NT2/D1 (cell line): ENCODE measurements around the gene TACR2.

Source experiments
- DNase-seq: peaks from one replicate; pipeline ENCODE4 v3.0.0-alpha.2; 2011; ENCODE audit warnings: low read depth, low spot score
- H3K27me3 ChIP-seq: 2 replicates; pipeline ENCODE4 v1.6.0; 2011; ENCODE audit warnings: mild to moderate bottlenecking; ENCODE audit not compliant: insufficient read length, insufficient read depth
- H3K36me3 ChIP-seq: 2 replicates; pipeline ENCODE4 v1.6.1; 2011; ENCODE audit warnings: mild to moderate bottlenecking, low read length, mixed read lengths; ENCODE audit not compliant: insufficient read depth, insufficient read length
- H3K4me1 ChIP-seq: 2 replicates; pipeline ENCODE4 v1.5.1; 2011; ENCODE audit not compliant: insufficient read depth, insufficient read length
- H3K4me3 ChIP-seq: 2 replicates; pipeline ENCODE4 v1.5.1; 2011; ENCODE audit warnings: low read depth; ENCODE audit not compliant: insufficient read length
- H3K9ac ChIP-seq: 2 replicates; pipeline ENCODE4 v1.6.0; 2011; ENCODE audit warnings: low read depth; ENCODE audit not compliant: insufficient read length
- H3K9me3 ChIP-seq: 2 replicates; pipeline ENCODE4 v1.5.1; 2011; ENCODE audit warnings: mild to moderate bottlenecking, low read length; ENCODE audit not compliant: insufficient read depth
- SUZ12 ChIP-seq: IDR thresholded peaks from 2 replicates; pipeline ENCODE4 v1.6.1; 2011; ENCODE audit not compliant: insufficient read length, insufficient read depth; ENCODE audit errors: extremely low read depth
- YY1 ChIP-seq: IDR thresholded peaks from 2 replicates; pipeline ENCODE4 v1.6.1; 2011; ENCODE audit not compliant: insufficient read length, insufficient read depth
- ZNF274 ChIP-seq: IDR thresholded peaks from 2 replicates; pipeline ENCODE4 v1.6.1; 2011; ENCODE audit warnings: mild to moderate bottlenecking, low read depth, low read length

The TACR2 gene

GRCh38 chr10:69425041-69425440 is 8.3 kb upstream of the TACR2 start:
- Histone ChIP-seq H3K27me3 (no peaks in the 10 kb centered on the region), H3K4me1 (peaks cover 2% of the 10 kb centered on the region), H3K9me3 (no peaks in the 10 kb centered on the region), H3K9ac (no peak overlapping the region), H3K4me3 (no peak overlapping the region), H3K36me3 (no peaks in the 10 kb centered on the region)
- TF ChIP-seq SUZ12: no peak
- TF ChIP-seq ZNF274: no peak
- TF ChIP-seq YY1: no peak
- DNase-seq: no peak

GRCh38 chr10:69422676-69423075 is 6.0 kb upstream of the TACR2 start:
- Histone ChIP-seq H3K4me3 (no peak overlapping the region), H3K27me3 (no peaks in the 10 kb centered on the region), H3K9me3 (no peaks in the 10 kb centered on the region), H3K4me1 (peaks cover 2% of the 10 kb centered on the region), H3K36me3 (no peaks in the 10 kb centered on the region), H3K9ac (no peak overlapping the region)
- DNase-seq: no peak
- no peak for TF ChIP-seq ZNF274
- TF ChIP-seq SUZ12: no peak

GRCh38 chr10:69421611-69422308 is 5.0 kb upstream of the TACR2 start:
- H3K36me3 ChIP-seq: no peaks in the 10 kb centered on the region
- TF ChIP-seq SUZ12 (no peak), ZNF274 (no peak), YY1 (no peak)
- no peak for DNase-seq
- no peak overlapping the region for H3K4me3 ChIP-seq
- H3K9ac ChIP-seq: no peak overlapping the region
- no peaks in the 10 kb centered on the region for H3K9me3 ChIP-seq
- peaks cover 2% of the 10 kb centered on the region for H3K4me1 ChIP-seq
- no peaks in the 10 kb centered on the region for H3K27me3 ChIP-seq

GRCh38 chr10:69419744-69420126 is 3.0 kb upstream of the TACR2 start:
- Histone ChIP-seq H3K9me3 (no peaks in the 10 kb centered on the region), H3K27me3 (no peaks in the 10 kb centered on the region), H3K9ac (no peak overlapping the region), H3K36me3 (no peaks in the 10 kb centered on the region), H3K4me1 (peaks cover 3% of the 10 kb centered on the region), H3K4me3 (no peak overlapping the region)
- TF ChIP-seq SUZ12 (no peak), ZNF274 (no peak), YY1 (no peak)
- no peak for DNase-seq

- Histone ChIP-seq H3K9me3 (no peaks in the 10 kb centered on the region), H3K36me3 (no peaks in the 10 kb centered on the region), H3K9ac (no peak overlapping the region), H3K4me3 (no peak overlapping the region), H3K4me1 (peaks cover 4% of the 10 kb centered on the region), H3K27me3 (no peaks in the 10 kb centered on the region)
- DNase-seq: no peak
- TF ChIP-seq YY1 (no peak), SUZ12 (no peak), ZNF274 (no peak)
These were observed 2.5 kb upstream of the TACR2 start for GRCh38 chr10:69419096-69419743.

GRCh38 chr10:69418052-69418752 is 1.5 kb upstream of the TACR2 start:
- H3K27me3 ChIP-seq: no peaks in the 10 kb centered on the region
- no peaks in the 10 kb centered on the region for H3K9me3 ChIP-seq
- no peak overlapping the region for H3K4me3 ChIP-seq
- peak overlapping the region; percentile 3 for H3K9ac ChIP-seq
- H3K4me1 ChIP-seq: peaks cover 4% of the 10 kb centered on the region
- no peaks in the 10 kb centered on the region for H3K36me3 ChIP-seq
- TF ChIP-seq ZNF274 (no peak), YY1 (no peak), SUZ12 (no peak)
- no peak for DNase-seq

- H3K9me3 ChIP-seq: no peaks in the 10 kb centered on the region
- no peaks in the 10 kb centered on the region for H3K36me3 ChIP-seq
- no peak overlapping the region for H3K9ac ChIP-seq
- no peak for TF ChIP-seq YY1
- no peak for TF ChIP-seq ZNF274
- no peak for TF ChIP-seq SUZ12
- no peaks in the 10 kb centered on the region for H3K27me3 ChIP-seq
- no peak overlapping the region for H3K4me3 ChIP-seq
- no peak for DNase-seq
- peaks cover 4% of the 10 kb centered on the region for H3K4me1 ChIP-seq
These were observed 824 bp upstream of the TACR2 start for GRCh38 chr10:69417542-69417941.
